GM19468 (cell line): Measurements from ENCODE around the gene ICAM2.
"Not testable (repeated sequence)": the region's sequence is repeated elsewhere in the genome, so short reads cannot be mapped to it uniquely, and the experiment has no call there.

Experiments
- ATAC-seq: cut with Tn5 transposase; IDR thresholded peaks from one replicate; pipeline ENCODE4 v1.9.1; 2021; ENCODE audit warnings: mild to moderate bottlenecking, moderate library complexity, moderate number of reproducible peaks; ENCODE audit not compliant: unreplicated experiment; ENCODE audit errors: extremely low read depth

ICAM2 gene

DNA sequence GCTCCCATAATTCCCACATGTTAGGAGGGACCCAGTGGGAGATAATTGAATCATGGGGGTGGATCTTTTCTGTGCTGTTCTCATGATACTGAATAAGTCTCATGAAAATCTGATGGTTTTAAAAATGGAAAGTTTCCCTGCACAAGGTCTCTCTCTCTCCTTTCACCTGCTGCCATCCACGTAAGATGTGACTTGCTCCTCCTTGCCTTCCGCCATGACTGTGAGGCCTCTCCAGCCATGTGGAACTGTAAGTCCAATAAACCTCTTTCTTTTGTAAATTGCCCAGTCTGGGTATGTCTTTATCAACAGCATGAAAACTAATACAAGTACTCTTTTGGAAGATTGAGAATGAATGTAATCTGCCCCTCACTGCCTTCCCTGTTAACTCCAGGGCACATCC lies 37.8 kb downstream of the ICAM2 start:
- ATAC-seq, result not testable (repeated sequence)

DNA sequence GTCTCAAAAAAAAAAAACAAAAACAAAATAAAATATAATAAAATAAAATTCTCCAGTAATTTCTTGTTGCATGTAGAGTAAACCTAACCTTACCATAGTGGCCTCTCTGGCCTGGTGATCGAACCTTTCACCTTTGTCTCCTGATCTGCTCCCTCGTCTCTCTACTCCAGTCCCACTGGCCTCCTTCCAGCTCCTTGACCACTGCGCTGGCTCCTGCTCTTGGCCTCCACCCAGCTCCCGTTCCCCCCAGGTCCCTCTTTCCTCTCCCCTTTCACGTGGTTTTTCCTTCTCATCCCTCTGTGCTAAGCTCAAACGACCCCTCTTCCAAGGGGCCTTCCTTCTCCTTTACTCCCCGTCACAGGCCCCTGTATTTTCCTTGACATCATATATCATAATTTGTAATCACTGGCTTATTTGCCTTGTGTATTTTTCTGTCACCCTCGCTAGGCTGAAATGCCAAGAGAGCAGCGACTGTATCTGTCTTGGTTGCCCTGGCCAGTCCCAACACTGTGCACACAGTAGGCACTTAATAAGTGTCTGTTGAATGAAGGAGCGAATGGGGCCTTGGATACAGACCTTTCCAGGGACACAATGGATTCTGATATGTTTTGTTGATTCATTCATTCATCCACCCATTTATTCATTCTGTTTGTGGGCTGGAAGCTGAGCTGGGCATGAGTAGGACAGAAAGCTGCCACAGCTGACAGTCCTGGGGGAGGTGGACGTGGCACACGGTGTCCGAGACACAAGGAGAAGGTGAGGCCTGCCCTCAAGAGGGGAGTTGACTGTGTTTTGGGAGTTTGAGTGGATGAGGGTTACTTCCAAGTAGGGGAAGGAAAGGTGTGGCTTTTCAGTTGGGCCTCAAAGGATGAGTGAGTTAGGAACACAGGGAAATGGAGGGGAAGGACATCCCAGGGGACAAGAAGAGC lies 41.9 kb downstream of the ICAM2 start:
- ATAC-seq, result no peak

DNA sequence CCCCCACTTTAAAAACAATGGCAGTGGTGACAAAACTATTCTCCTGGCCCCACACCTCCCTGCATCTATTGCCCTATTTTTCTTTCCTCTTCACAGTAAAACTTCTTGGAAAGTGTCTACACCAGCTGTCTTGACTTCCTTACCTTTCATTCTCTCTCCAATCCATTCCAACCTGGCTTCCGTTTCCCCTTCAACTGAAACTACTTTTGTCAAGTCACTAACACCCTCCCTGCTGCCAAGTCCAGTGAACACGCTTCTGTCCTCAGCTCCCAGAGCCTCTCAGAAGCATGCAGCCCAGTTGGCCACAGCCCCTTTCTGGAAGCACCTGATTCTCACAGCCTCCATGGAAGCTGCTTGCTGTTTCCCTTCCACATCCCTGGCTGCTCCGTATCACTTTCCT lies 43.7 kb downstream of the ICAM2 start:
- ATAC-seq, result no peak

- no peak for ATAC-seq
These were observed 44.8 kb downstream of the ICAM2 start for GRCh38 chr17:63975541-63976092.

DNA sequence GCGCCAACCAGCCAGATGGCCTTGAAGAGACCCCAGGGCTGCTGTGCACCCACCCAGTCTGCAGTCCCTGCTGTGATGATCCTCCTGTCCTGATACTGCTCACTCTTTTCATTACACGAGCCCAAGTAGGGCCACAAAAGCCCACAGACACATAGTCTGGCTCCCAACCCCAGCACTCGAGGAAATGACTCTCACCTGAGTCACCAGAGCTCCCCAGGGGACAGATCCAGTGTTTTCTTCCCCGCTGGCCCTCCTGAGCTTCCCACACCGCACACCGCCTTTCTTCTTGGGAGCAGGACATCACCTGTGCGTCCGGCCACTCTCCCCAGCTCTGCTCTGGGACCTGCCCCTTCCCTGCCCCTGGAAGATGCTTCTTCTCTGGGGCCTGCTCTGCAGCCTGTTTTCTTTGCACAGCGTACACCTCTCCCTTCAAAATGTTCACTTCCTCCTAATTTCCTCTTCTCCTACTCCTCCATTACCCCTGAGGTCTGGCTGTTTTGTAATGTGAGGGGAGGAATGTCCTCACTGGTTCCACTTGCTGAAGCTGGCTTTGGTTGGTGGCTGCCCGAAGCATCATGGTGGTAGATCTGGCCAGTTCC lies 45.7 kb downstream of the ICAM2 start:
- no peak for ATAC-seq

- no peak for ATAC-seq
These were observed 46.4 kb downstream of the ICAM2 start for GRCh38 chr17:63973930-63974593.

DNA sequence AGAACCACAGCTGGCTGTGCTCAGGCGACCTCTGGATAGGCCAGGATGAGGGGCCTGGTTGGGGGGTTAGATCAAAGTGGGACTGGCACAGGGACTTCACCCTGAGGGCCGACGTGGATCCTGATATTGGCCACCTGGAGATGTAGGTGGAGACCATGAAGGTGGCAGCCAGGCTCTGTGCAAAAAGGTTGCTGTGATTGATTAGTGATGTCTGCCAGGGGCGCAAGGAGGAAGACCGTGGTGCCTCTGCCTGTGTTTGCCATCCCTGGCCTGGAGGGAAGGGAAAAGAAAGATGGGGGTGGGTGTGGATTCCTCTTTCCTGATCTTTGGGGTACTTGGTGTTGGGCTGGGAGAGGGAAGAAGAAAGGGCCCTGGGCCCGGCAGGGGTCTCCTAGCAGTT lies 47.2 kb downstream of the ICAM2 start:
- no peak for ATAC-seq

DNA sequence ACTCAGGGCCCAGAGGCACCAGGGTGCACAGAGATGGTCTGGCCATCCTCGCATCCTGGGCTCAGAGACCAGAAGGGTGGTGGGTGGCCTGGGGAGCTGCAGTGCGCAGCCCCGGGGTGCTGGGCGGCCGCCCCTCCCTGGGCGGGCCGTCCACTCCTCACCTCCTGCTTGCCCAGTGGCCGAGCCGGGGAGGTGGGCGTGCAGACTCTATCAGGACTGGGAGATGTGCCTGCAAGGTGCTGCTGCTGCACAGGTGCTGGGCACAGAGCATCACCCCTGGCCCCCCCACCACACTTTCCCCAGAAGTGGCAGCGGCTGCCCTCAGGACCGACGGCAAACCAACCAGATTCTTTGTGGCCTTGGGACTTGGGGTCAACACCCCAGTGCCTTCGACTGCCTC lies 47.6 kb downstream of the ICAM2 start, which contains the start of gene SCN4A:
SCN4A (minus strand) TSS at position 123 of the 400 bp plus-strand sequence; CDS start at position 46, 77 bp downstream.
- ATAC-seq, result no peak

DNA sequence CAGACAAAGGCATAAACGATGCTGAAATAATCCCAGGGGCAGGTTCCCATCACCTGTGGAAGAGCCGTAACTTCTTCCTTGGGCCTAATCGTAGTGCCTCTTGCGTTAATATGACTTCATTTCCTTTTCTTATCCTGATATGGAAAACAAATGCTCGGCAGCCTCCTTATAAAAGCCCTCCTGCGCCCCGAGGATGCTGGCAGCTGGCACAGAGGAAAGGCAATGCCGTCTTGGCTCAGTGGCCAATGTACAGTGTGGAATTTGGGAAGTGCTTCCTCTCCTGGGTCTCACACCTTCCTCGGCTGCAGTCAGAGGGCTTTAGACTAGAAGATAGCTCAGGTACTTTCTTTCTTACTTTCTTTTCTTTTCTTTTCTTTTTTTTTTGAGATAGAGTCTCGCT lies 51.2 kb downstream of the ICAM2 start:
- ATAC-seq, result no peak

DNA sequence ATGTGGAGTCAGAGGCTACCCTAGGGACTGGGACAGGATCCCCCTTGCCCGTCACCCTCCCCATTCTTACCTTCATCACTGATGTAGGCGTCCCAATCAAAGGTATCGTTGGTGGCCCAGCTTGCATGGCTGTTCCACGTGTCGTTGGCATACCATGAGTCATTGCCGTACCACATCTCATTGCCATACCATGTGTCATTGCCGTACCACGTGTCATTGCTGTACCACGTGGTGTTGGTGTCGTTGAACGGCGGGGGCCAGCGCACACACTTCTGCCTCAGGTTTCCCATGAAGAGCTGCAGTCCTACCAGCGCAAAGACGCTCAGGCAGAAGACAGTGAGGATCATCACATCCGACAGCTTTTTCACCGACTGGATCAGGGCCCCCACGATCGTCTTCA lies 52.5 kb downstream of the ICAM2 start:
- ATAC-seq, result no peak

GRCh38 chr17:63966646-63967264 lies 53.7 kb downstream of the ICAM2 start:
- no peak for ATAC-seq

GRCh38 chr17:63963123-63963522 lies 57.3 kb downstream of the ICAM2 start:
- ATAC-seq, result no peak

DNA sequence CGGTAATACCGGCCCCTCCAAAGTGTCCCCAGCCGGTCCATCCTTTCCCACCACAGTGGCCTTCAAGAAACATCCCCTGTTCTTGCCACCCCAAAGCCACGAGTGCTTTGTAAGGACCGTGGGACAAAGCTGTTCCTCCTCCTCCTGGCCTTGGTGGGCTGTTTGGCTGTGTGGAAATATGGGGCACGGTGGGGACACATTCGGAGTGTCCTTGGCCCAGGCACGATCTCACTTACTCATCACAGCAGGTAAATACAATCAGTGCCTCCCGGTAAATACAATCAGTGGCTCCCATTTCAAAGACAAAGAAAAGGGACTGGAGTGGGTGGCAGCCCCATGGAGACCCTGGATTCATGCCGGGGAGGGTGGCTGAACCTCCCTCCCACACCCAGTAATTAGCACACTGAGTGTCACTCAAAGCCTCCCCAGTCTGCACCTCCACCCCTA lies 58.1 kb downstream of the ICAM2 start:
- ATAC-seq, result no peak

GRCh38 chr17:63961355-63962212 lies 58.8 kb downstream of the ICAM2 start:
- ATAC-seq, result no peak

GRCh38 chr17:63960430-63960829 lies 60.0 kb downstream of the ICAM2 start:
- no peak for ATAC-seq

DNA sequence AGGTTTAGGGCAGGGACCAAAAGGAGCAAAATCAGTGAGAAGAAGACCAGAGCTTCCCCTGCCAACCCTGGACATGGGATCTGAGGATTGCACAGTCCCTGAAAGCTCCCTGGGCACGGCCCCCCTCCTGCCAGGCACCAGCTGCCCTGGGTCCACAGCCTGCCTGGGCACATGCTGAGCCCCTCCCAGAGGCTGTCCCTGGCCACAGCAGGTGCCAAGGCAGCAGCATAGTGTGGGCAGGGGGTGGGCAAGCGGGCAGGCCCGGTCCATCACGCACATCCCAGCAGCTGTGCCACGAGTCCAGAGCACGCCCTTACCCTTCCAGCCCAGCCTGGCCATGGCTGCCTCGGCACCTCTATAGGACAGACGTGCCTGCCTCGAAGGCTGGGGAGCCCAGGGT lies 60.4 kb downstream of the ICAM2 start:
- no peak for ATAC-seq

- no peak for ATAC-seq
These were observed 64.0 kb downstream of the ICAM2 start for GRCh38 chr17:63956296-63956920.

DNA sequence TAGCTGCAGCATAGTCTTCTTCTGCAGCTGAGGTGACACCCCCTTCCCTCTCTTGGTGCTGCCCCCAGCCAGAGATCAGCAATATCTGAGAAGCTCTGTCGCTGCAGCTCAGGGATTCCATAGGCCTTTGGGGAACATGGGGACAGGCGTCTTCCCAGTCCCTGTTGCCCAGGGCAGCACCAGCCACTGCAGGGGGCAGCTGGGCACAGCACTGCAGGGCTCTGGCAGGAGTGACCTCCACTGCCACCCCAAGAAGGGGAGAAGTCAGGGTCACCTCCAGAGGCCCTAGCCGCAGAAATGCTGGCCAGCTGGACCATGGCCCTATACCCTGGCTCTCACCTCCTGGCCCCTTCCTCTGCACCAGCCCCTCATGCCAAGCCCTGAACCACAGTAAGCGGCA lies 64.6 kb downstream of the ICAM2 start:
- no peak for ATAC-seq

GRCh38 chr17:63955232-63955631 lies 65.2 kb downstream of the ICAM2 start:
- ATAC-seq, result no peak
